ENCODE results near the gene NOL7.

DNA sequence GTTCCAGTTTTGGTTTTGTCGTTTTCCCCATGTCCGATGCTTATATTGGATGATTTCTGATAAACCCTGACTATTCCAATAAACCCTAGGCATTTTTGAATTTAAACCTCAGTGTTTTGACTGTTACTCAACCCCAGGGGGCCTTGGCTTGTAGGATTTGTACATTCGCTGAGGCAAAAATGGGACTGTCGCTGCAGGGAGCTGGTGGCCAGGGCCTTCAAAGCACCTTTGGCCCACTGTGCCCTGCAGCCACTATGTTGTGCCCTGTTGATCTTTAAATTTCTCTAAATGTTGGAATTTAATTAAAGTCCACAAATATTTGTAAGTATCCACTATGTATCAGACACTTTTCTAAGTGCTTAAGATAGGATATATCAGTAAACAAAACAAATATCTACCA, 9.5 kb upstream of the NOL7 start:
- TF ChIP-seq, protein P1, sequence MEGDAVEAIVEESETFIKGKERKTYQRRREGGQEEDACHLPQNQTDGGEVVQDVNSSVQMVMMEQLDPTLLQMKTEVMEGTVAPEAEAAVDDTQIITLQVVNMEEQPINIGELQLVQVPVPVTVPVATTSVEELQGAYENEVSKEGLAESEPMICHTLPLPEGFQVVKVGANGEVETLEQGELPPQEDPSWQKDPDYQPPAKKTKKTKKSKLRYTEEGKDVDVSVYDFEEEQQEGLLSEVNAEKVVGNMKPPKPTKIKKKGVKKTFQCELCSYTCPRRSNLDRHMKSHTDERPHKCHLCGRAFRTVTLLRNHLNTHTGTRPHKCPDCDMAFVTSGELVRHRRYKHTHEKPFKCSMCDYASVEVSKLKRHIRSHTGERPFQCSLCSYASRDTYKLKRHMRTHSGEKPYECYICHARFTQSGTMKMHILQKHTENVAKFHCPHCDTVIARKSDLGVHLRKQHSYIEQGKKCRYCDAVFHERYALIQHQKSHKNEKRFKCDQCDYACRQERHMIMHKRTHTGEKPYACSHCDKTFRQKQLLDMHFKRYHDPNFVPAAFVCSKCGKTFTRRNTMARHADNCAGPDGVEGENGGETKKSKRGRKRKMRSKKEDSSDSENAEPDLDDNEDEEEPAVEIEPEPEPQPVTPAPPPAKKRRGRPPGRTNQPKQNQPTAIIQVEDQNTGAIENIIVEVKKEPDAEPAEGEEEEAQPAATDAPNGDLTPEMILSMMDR (IDR thresholded peaks at IDR 0.05; ENCODE audit: extremely low read depth in 1 of 2, insufficient read depth in 1 of 2, low read depth in 1 of 2, low read length in 2 of 2): no peak
- no peak for TF ChIP-seq POLR2A (IDR thresholded peaks at IDR 0.05; ENCODE audit: low read depth, low read length)
- no peak for TF ChIP-seq EZH2 (IDR thresholded peaks at IDR 0.05; ENCODE audit: borderline replicate concordance, low read depth, low read length, severe bottlenecking)
- TF ChIP-seq POLR2AphosphoS5 (IDR thresholded peaks at IDR 0.05; ENCODE audit: insufficient read depth, low read depth, low read length): no peak
- TF ChIP-seq MYC (IDR thresholded peaks at IDR 0.05; ENCODE audit: low read depth, low read length): no peak
- no peak for TF ChIP-seq JUN (IDR thresholded peaks at IDR 0.05; ENCODE audit: borderline replicate concordance, insufficient read depth, insufficient read length, low read depth)
- TF ChIP-seq, protein P2, sequence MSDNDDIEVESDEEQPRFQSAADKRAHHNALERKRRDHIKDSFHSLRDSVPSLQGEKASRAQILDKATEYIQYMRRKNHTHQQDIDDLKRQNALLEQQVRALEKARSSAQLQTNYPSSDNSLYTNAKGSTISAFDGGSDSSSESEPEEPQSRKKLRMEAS (IDR thresholded peaks at IDR 0.05; ENCODE audit: insufficient read depth, insufficient read length): no peak
